HL-60 (cell line): ENCODE measurements around the gene IPCEF1.

Experiments
- DNase-seq, 2 experiments: peaks; one replicate each; pipeline ENCODE4 v3.0.0-alpha.2; 2010 to 2020; ENCODE audit warnings: low read depth in 1 of 2, low spot score in 1 of 2
- H3K27ac ChIP-seq: fragments of 250-450 bp; sonication (Bioruptor Pico); replicated peaks from 2 replicates; pipeline ENCODE4 v1.5.1; 2020; ENCODE audit warnings: mild to moderate bottlenecking, moderate library complexity
- H3K27me3 ChIP-seq: fragments of 250-450 bp; sonication (Bioruptor Pico); 2 replicates; pipeline ENCODE4 v1.5.1; 2021; ENCODE audit warnings: mild to moderate bottlenecking, moderate library complexity; ENCODE audit not compliant: insufficient read depth, poor library complexity, severe bottlenecking
- H3K4me3 ChIP-seq: replicated peaks from 2 replicates; pipeline ENCODE4 v1.5.1; 2011; ENCODE audit warnings: mild to moderate bottlenecking, control low read depth, low read length; ENCODE audit not compliant: insufficient read depth
- GABPA ChIP-seq: IDR thresholded peaks from 2 replicates; pipeline ENCODE4 v1.6.1; 2012; ENCODE audit warnings: low read depth
- POLR2AphosphoS5 ChIP-seq: IDR thresholded peaks from 2 replicates; pipeline ENCODE4 v1.6.1; 2012; ENCODE audit warnings: low read depth
- SPI1 ChIP-seq: IDR thresholded peaks from 2 replicates; pipeline ENCODE4 v1.6.1; 2012; ENCODE audit warnings: low read depth, mild to moderate bottlenecking, borderline replicate concordance
- TF ChIP-seq, protein P1 (sequence below): IDR thresholded peaks from 2 replicates; pipeline ENCODE4 v1.6.1; 2012; ENCODE audit warnings: low read depth; ENCODE audit not compliant: insufficient replicate concordance
- TF ChIP-seq, protein P2 (sequence below): IDR thresholded peaks from one replicate; pipeline ENCODE4 v1.5.1; 2011; ENCODE audit warnings: low read length, control low read depth, inconsistent platforms; ENCODE audit not compliant: insufficient read depth

The IPCEF1 gene

DNA sequence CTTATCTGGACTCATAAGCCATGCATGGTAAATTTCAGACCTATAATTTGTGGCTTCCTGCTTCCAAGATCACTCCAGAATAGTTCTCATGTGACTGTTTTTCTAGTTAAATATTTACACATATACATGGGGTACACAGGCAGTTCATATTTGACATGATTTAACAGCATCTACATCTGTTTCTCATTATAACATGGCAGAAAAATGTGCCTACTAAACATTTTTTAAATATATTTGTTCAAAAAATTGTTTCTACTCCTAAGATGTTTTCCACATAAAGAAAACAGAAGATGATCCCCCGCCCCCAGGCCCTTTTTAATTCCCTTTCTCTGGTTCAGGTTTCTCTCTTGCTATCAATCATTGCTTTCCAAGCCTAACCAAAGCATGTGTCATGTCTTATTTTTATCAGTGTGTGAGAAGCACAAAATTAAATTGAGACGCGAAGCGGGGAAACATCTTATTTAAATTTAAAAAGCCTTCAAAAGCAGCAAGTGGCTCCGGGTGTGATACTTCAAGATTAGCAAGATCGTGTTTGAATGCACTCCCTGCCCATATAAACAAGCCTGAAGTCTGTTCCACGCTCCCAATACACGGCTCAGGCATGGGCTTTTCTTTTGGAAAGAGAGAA lies 37.3 kb downstream of the IPCEF1 start:
- TF ChIP-seq, protein P1, sequence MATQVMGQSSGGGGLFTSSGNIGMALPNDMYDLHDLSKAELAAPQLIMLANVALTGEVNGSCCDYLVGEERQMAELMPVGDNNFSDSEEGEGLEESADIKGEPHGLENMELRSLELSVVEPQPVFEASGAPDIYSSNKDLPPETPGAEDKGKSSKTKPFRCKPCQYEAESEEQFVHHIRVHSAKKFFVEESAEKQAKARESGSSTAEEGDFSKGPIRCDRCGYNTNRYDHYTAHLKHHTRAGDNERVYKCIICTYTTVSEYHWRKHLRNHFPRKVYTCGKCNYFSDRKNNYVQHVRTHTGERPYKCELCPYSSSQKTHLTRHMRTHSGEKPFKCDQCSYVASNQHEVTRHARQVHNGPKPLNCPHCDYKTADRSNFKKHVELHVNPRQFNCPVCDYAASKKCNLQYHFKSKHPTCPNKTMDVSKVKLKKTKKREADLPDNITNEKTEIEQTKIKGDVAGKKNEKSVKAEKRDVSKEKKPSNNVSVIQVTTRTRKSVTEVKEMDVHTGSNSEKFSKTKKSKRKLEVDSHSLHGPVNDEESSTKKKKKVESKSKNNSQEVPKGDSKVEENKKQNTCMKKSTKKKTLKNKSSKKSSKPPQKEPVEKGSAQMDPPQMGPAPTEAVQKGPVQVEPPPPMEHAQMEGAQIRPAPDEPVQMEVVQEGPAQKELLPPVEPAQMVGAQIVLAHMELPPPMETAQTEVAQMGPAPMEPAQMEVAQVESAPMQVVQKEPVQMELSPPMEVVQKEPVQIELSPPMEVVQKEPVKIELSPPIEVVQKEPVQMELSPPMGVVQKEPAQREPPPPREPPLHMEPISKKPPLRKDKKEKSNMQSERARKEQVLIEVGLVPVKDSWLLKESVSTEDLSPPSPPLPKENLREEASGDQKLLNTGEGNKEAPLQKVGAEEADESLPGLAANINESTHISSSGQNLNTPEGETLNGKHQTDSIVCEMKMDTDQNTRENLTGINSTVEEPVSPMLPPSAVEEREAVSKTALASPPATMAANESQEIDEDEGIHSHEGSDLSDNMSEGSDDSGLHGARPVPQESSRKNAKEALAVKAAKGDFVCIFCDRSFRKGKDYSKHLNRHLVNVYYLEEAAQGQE, result no peak
- TF ChIP-seq GABPA, result no peak
- TF ChIP-seq, protein P2, sequence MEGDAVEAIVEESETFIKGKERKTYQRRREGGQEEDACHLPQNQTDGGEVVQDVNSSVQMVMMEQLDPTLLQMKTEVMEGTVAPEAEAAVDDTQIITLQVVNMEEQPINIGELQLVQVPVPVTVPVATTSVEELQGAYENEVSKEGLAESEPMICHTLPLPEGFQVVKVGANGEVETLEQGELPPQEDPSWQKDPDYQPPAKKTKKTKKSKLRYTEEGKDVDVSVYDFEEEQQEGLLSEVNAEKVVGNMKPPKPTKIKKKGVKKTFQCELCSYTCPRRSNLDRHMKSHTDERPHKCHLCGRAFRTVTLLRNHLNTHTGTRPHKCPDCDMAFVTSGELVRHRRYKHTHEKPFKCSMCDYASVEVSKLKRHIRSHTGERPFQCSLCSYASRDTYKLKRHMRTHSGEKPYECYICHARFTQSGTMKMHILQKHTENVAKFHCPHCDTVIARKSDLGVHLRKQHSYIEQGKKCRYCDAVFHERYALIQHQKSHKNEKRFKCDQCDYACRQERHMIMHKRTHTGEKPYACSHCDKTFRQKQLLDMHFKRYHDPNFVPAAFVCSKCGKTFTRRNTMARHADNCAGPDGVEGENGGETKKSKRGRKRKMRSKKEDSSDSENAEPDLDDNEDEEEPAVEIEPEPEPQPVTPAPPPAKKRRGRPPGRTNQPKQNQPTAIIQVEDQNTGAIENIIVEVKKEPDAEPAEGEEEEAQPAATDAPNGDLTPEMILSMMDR, result no peak
- no peak for TF ChIP-seq POLR2AphosphoS5
- no peak for TF ChIP-seq SPI1
- Histone ChIP-seq H3K27ac (no peak overlapping the region), H3K4me3 (no peak overlapping the region), H3K27me3 (no peaks in the 10 kb centered on the region)
- DNase-seq, result no peak

DNA sequence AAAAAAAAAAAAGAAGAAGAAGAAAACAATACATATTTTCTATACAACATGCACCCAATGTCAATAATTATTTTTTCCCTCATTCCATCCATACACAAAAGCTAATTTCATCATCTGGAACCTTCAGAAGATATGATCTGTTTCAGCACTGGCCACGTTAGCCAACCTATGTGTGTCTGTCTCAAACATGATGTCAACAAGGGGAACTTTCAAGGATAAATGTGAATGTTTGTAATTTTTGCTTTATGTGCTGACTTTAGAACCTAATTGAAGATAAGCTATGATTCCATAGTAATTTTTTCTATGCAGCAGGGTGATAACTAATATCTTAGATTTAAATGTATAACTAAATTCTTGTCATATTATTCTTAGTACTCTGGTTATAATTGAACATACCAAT lies 37.9 kb downstream of the IPCEF1 start:
- H3K4me3 ChIP-seq, result no peak overlapping the region
- no peak overlapping the region for H3K27ac ChIP-seq
- no peak for TF ChIP-seq POLR2AphosphoS5
- TF ChIP-seq, protein P2, result no peak
- TF ChIP-seq, protein P1, result no peak
- TF ChIP-seq GABPA, result no peak
- no peak for TF ChIP-seq SPI1
- no peak for DNase-seq
- no peaks in the 10 kb centered on the region for H3K27me3 ChIP-seq

DNA sequence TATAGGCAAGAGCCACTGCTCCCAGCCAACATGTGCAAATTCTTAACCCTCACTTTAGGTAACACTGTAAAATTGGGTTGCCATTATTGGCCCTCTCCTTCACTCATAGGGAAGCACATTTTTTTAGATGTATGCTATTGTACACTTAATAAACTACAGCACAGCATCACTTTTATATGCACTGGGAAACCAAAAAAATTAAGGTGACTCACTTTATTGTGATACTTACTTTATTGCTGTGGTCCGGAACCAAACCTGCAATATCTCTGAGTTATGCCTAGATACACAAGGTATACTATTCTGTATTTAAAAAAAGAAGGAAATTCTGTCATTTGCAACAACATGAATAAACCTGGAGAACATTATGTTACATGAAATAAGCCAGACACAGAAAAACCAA lies 40.5 kb downstream of the IPCEF1 start:
- Histone ChIP-seq H3K4me3 (no peak overlapping the region), H3K27me3 (no peaks in the 10 kb centered on the region), H3K27ac (no peak overlapping the region)
- TF ChIP-seq GABPA, result no peak
- no peak for TF ChIP-seq POLR2AphosphoS5
- TF ChIP-seq, protein P1, result no peak
- TF ChIP-seq SPI1, result no peak
- DNase-seq, result no peak
